GM12878 (cell line): Measurements from ENCODE around the gene TMEM44. TPM values are rescaled to one million over a fixed set of nuclear protein-coding genes. Genes with fewer than 3 reads are reported as not detected.

Experiments used
- ATAC-seq: fragments of 200-7000 bp; cut with Tn5 transposase; 3 replicates; pipeline ENCODE4 v1.9.1; 2020; ENCODE audit warnings: mild to moderate bottlenecking, moderate library complexity
- BruUV-seq: library from RNA; stranded (reverse); fragments of 400-500 nt; replicated peaks from 2 replicates; lab custom pipeline; 2021; lab: Mats Ljungman, UMichigan
- CTCF ChIA-PET: fragments of 300-600 bp; sonication (Branson Sonifier 250); formaldehyde crosslinking; extraction: SDS; loops from one replicate; lab custom pipeline; 2021; ENCODE audit warnings: inconsistent platforms; lab: Yijun Ruan, JAX
- POLR2A ChIA-PET: fragments of 350-600 bp; formaldehyde crosslinking; extraction: SDS; loops from one replicate; lab custom pipeline; 2021; ENCODE audit warnings: inconsistent platforms; lab: Charles Lee
- RAD21 ChIA-PET: fragments of 300-600 bp; sonication (Branson Sonifier 250); formaldehyde crosslinking; loops from one replicate; lab custom pipeline; 2023; ENCODE audit warnings: antibody characterized with exemption; ENCODE audit not compliant: unreplicated experiment; lab: Charles Lee
- SMC1A ChIA-PET: fragments of 300-600 bp; sonication (Branson Sonifier 250); formaldehyde crosslinking; loops from one replicate; lab custom pipeline; 2023; ENCODE audit not compliant: unreplicated experiment, uncharacterized antibody; lab: Charles Lee
- DNase-seq: peaks from one replicate; pipeline ENCODE4 v3.0.0-alpha.2; 2011; ENCODE audit warnings: low read depth, low spot score
- FAIRE-seq: peaks from 3 replicates; lab custom pipeline; 2011; peaks lifted over from hg19 to GRCh38; lab: Jason Lieb, UNC
- H2AFZ ChIP-seq: 2 replicates; pipeline ENCODE4 v1.6.0; 2011; ENCODE audit warnings: low read depth, low read length, control low read depth; ENCODE audit not compliant: control insufficient read depth
- H3K27ac ChIP-seq: 2 replicates; pipeline ENCODE4 v1.5.1; 2011; ENCODE audit warnings: control low read depth; ENCODE audit not compliant: control insufficient read depth, insufficient read depth
- H3K27me3 ChIP-seq, 2 experiments: replicated peaks in 1 of 2; 2 replicates each; pipeline versions ENCODE4 v1.6.0 to v1.6.1; 2011; ENCODE audit warnings: low read length in 1 of 2; ENCODE audit not compliant: control insufficient read depth in 2 of 2, insufficient read depth in 2 of 2
- H3K36me3 ChIP-seq, 2 experiments: 2 replicates each; pipeline ENCODE4 v1.5.1; 2011; ENCODE audit warnings: low read length in 1 of 2; ENCODE audit not compliant: control insufficient read depth in 2 of 2, insufficient read depth in 2 of 2
- H3K4me1 ChIP-seq: 2 replicates; pipeline ENCODE4 v1.6.1; 2011; ENCODE audit warnings: mild to moderate bottlenecking, low read length, moderate library complexity, mixed read lengths; ENCODE audit not compliant: control insufficient read depth, insufficient read depth
- H3K4me2 ChIP-seq: 2 replicates; pipeline ENCODE4 v1.6.0; 2011; ENCODE audit warnings: control low read depth; ENCODE audit not compliant: control insufficient read depth, insufficient read depth
- H3K4me3 ChIP-seq: fragments of 200-600 bp; sonication (generic); 2 replicates; pipeline ENCODE4 v1.5.1; 2016
- H3K79me2 ChIP-seq: 2 replicates; pipeline ENCODE4 v1.6.0; 2011; ENCODE audit warnings: low read length; ENCODE audit not compliant: control insufficient read depth, insufficient read depth
- H3K9ac ChIP-seq: 2 replicates; pipeline ENCODE4 v1.8.0; 2011; ENCODE audit warnings: low read length, control low read depth, mixed read lengths; ENCODE audit not compliant: control insufficient read depth, insufficient read depth
- H3K9me3 ChIP-seq: replicated peaks from 3 replicates; pipeline ENCODE4 v1.5.1; 2011; ENCODE audit warnings: mild to moderate bottlenecking, low read length; ENCODE audit not compliant: control insufficient read depth, insufficient read depth
- H4K20me1 ChIP-seq: 2 replicates; pipeline ENCODE4 v1.6.0; 2011; ENCODE audit not compliant: control insufficient read depth, insufficient read depth
- CREB1 ChIP-seq: IDR thresholded peaks from 2 replicates; pipeline ENCODE4 v1.6.1; 2012; ENCODE audit warnings: low read depth, mild to moderate bottlenecking, inconsistent platforms
- CTCF ChIP-seq, 3 experiments: IDR thresholded peaks in 2 of 3; conservative IDR thresholded peaks in 1 of 3; 2 replicates each; pipeline ENCODE4 v1.5.1; 2011; ENCODE audit warnings: low read depth in 3 of 3, low read length in 3 of 3, mild to moderate bottlenecking in 3 of 3, control low read depth in 2 of 3, moderate library complexity in 2 of 3, inconsistent platforms in 1 of 3, mixed read lengths in 1 of 3; ENCODE audit not compliant: control insufficient read depth in 2 of 3, insufficient read depth in 1 of 3; ENCODE audit errors: extremely low read depth in 1 of 3
- ELK1 ChIP-seq: IDR thresholded peaks from 2 replicates; pipeline ENCODE4 v1.6.1; 2012; ENCODE audit warnings: low read depth, low read length, improper control_type of control experiment
- HDGF ChIP-seq: fragments of 450-650 bp; IDR thresholded peaks from 2 replicates; pipeline ENCODE4 v1.6.1; 2016; ENCODE audit warnings: antibody characterized with exemption
- IRF3 ChIP-seq: fragments of 450-650 bp; IDR thresholded peaks from 2 replicates; pipeline ENCODE4 v1.6.1; 2014; ENCODE audit warnings: mild to moderate bottlenecking
- IRF4 ChIP-seq: IDR thresholded peaks from 2 replicates; pipeline ENCODE4 v1.6.1; 2011; ENCODE audit warnings: low read depth, low read length
- LARP7 ChIP-seq: fragments of 450-650 bp; IDR thresholded peaks from 2 replicates; pipeline ENCODE4 v1.6.1; 2017; ENCODE audit warnings: mild to moderate bottlenecking
- NFYB ChIP-seq: IDR thresholded peaks from 2 replicates; pipeline ENCODE4 v1.6.1; 2011; ENCODE audit warnings: low read depth, mild to moderate bottlenecking, low read length, improper control_type of control experiment, moderate library complexity; ENCODE audit not compliant: insufficient read depth
- NKRF ChIP-seq: fragments of 450-650 bp; conservative IDR thresholded peaks from 2 replicates; pipeline ENCODE4 v1.6.1; 2017; ENCODE audit warnings: mild to moderate bottlenecking, moderate library complexity
- RAD51 ChIP-seq: fragments of 450-650 bp; IDR thresholded peaks from 2 replicates; pipeline ENCODE4 v1.6.1; 2016; ENCODE audit warnings: moderate library complexity, mild to moderate bottlenecking, inconsistent platforms
- RUNX3 ChIP-seq: IDR thresholded peaks from 2 replicates; pipeline ENCODE4 v1.6.1; 2012; ENCODE audit warnings: low read length, inconsistent platforms
- WRNIP1 ChIP-seq: IDR thresholded peaks from 2 replicates; pipeline ENCODE4 v1.6.1; 2011; ENCODE audit warnings: low read depth, low read length, improper control_type of control experiment, borderline replicate concordance
- ZNF687 ChIP-seq: fragments of 450-650 bp; IDR thresholded peaks from 2 replicates; pipeline ENCODE4 v1.6.1; 2017; ENCODE audit warnings: mild to moderate bottlenecking, moderate library complexity
- WGBS: methylation state at CpG from one replicate; pipeline ENCODE4 v1.1.6; 2016; ENCODE audit warnings: low lambda C conversion rate; ENCODE audit not compliant: insufficient replicate concordance, insufficient coverage; ENCODE audit errors: missing lambda C conversion rate; 5-methylcytosine and 5-hydroxymethylcytosine counted together
- in situ Hi-C: fragments of 300-500 bp; cut with MboI; formaldehyde crosslinking; loops from 9 replicates; pipeline ENCODE4 v1.14.3; 2018; ENCODE audit warnings: mixed read lengths
- intact Hi-C: fragments of 100-400 bp; cut with micrococcal nuclease; formaldehyde crosslinking; loops from one replicate; pipeline ENCODE4 v1.14.2; 2022; ENCODE audit not compliant: unreplicated experiment
- polyA plus RNA-seq, 11 experiments: library from polyadenylated mRNA; depleted of rRNA in 4 of 11; unstranded in 6 of 11; stranded (reverse) in 5 of 11; fragments of >200 nt; fragmentation: Nextera tagmentation in 4 of 11; fragmentation: Illumina TruSeq in 1 of 11; extraction: Ambion mirVana in 4 of 11; extraction: Trizol in 1 of 11; gene quantifications; 1 replicate in 1 of 11; 2 replicates in 10 of 11; pipeline versions ENCODE4 v1.2.1 to v1.2.3, GENCODE V29; 2011 to 2016; ENCODE audit warnings: inconsistent platforms in 2 of 11, missing spikeins in 2 of 11, low read depth in 1 of 11
- total RNA-seq, 4 experiments: library from RNA; depleted of rRNA in 3 of 4; stranded (reverse); fragments of >200 nt in 3 of 4; fragmentation: Illumina TruSeq in 1 of 4; extraction: Trizol in 1 of 4; gene quantifications; 2 replicates each; pipeline versions ENCODE4 v1.2.1 to v1.2.3, GENCODE V29; 2013 to 2021

Gene TMEM44
- total and polyA plus RNA-seq, 10 of the 15 experiments (the other 5 are each of a cell fraction or from before 2014, with no cell fraction given): 0.57 to 8.3 (median 3.6) TPM

- Histone ChIP-seq H2AFZ (peak overlapping the region; percentile 85), H3K4me2 (peak overlapping the region; percentile 98), H4K20me1 (no peaks in the 10 kb centered on the region)
- RAD21 ChIA-PET: no interaction called here
- in situ Hi-C loops: no loop called here
- TF ChIP-seq WRNIP1 (no peak), NFYB (no peak), IRF4 (no peak), LARP7 (no peak), HDGF (no peak), IRF3 (no peak), RAD51 (no peak), CTCF (IDR thresholded peaks at IDR 0.05 in 2 of 3, conservative IDR thresholded peaks at IDR 0.05 in 1 of 3; ENCODE audit: control insufficient read depth in 2 of 3, extremely low read depth in 1 of 3, insufficient read depth in 1 of 3, low read depth in 3 of 3, low read length in 3 of 3) (no peak), RUNX3 (no peak), NKRF (no peak), ZNF687 (no peak), CREB1 (no peak), ELK1 (no peak)
- TF ChIP-seq, all 136 proteins: peak for 0
- Histone ChIP-seq H3K4me3 (peak overlapping the region; percentile 67), H3K27me3 (no peaks in the 10 kb centered on the region), H3K27ac (no peak overlapping the region), H3K4me1 (no peaks in the 10 kb centered on the region; the same call in none of the 2 replicates), H3K36me3 (no peaks in the 10 kb centered on the region), H3K9ac (peak overlapping the region; percentile 68; the same call in 1 of the 2 replicates), H3K9me3 (no peaks in the 10 kb centered on the region; the same call in 2 of the 3 replicates), H3K79me2 (no peaks in the 10 kb centered on the region)
- DNase-seq (no peak), FAIRE-seq (no peak), ATAC-seq (no peak; the same call in 2 of the 3 replicates)
- CTCF ChIA-PET: interaction anchor here (0.8 kb wide), 1 partner anchor 23 kb away, joined by 3 read pairs; no protein-coding TSS in a partner anchor
- TSS peak; percentile 77 for BruUV-seq
- SMC1A ChIA-PET: no interaction called here
- POLR2A ChIA-PET: no interaction called here
- intact Hi-C loops: no loop called here
- 72% methylated on average over 11 of the region's 11 CpGs for WGBS
Measured at GRCh38 chr3:194632226-194632808, 902 bp downstream of the TMEM44 start.
